Lower lobe of right lung (tissue), 2 donors: Measurements from ENCODE around the gene SRSF1. TPM values are rescaled to one million over a fixed set of nuclear protein-coding genes. Genes with fewer than 3 reads are reported as not detected.
A peak's percentile ranks its signal among the peaks of the same experiment; 100 is the strongest.

Experiments
- ATAC-seq, 2 donors: fragments of 200-7000 bp; cut with Tn5 transposase; one replicate each; pipeline ENCODE4 v1.9.1; 2020 to 2022; ENCODE audit warnings: mild to moderate bottlenecking in 2 of 2, moderate library complexity in 2 of 2
- DNase-seq: peaks from one replicate; pipeline ENCODE4 v3.0.0-alpha.2; 2020
- H3K27ac ChIP-seq: fragments of 200-600 bp; one replicate; pipeline ENCODE4 v1.8.0; 2022
- H3K27me3 ChIP-seq: fragments of 200-600 bp; one replicate; pipeline ENCODE4 v1.8.0; 2022; ENCODE audit warnings: low read depth
- H3K36me3 ChIP-seq: fragments of 200-600 bp; one replicate; pipeline ENCODE4 v1.8.0; 2022; ENCODE audit warnings: mild to moderate bottlenecking
- H3K4me1 ChIP-seq: fragments of 200-600 bp; one replicate; pipeline ENCODE4 v1.8.0; 2022
- H3K4me3 ChIP-seq: fragments of 200-600 bp; one replicate; pipeline ENCODE4 v1.8.0; 2022; ENCODE audit warnings: mild to moderate bottlenecking
- H3K9me3 ChIP-seq: fragments of 200-600 bp; one replicate; pipeline ENCODE4 v1.8.0; 2022
- CTCF ChIP-seq: fragments of 200-600 bp; IDR thresholded peaks from one replicate; pipeline ENCODE4 v1.8.0; 2022; ENCODE audit warnings: antibody characterized with exemption, mild to moderate bottlenecking
- intact Hi-C: fragments of 100-400 bp; cut with DNase I; formaldehyde crosslinking; loops from one replicate; pipeline ENCODE4 v1.11.0; 2022
- total RNA-seq: library from RNA; stranded (reverse); fragmentation: NEBNext Ultra II Directional; extraction: Animal tissue kit (Norgen Biotek cat#: 25700); gene quantifications from one replicate; pipeline ENCODE4 v1.2.1, GENCODE V29; 2021
- donor health status: DM: no; HTN: yes; CAD: no; lungs with severe emphysema.

The SRSF1 gene
- total RNA-seq, 1 donor from 2014 or later: 159 TPM

GRCh38 chr17:58010067-58010799, 3.2 kb upstream of the SRSF1 start:
- intact Hi-C loops: no loop called here
- Histone ChIP-seq H3K27me3 (no peaks in the 10 kb centered on the region), H3K36me3 (peaks cover 10% of the 10 kb centered on the region), H3K4me1 (peaks cover 19% of the 10 kb centered on the region), H3K4me3 (no peak overlapping the region), H3K9me3 (no peaks in the 10 kb centered on the region), H3K27ac (no peak overlapping the region)
- ATAC-seq (no peak), DNase-seq (no peak)
- no peak for TF ChIP-seq CTCF

GRCh38 chr17:58007781-58008706, 998 bp upstream of the SRSF1 start:
- peaks cover 32% of the 10 kb centered on the region for H3K36me3 ChIP-seq
- peaks cover 41% of the 10 kb centered on the region for H3K4me1 ChIP-seq
- ATAC-seq: peak; percentile 27 to 28
- DNase-seq: no peak
- intact Hi-C loops: no loop called here
- peak overlapping the region; percentile 97 for H3K27ac ChIP-seq
- TF ChIP-seq CTCF: no peak
- H3K4me3 ChIP-seq: peak overlapping the region; percentile 99
- H3K9me3 ChIP-seq: no peaks in the 10 kb centered on the region
- H3K27me3 ChIP-seq: no peaks in the 10 kb centered on the region

GRCh38 chr17:58006560-58006923, 504 bp downstream of the SRSF1 start:
- peak; percentile 81 to 84 for ATAC-seq
- Histone ChIP-seq H3K9me3 (no peaks in the 10 kb centered on the region), H3K27ac (peak overlapping the region; percentile 97), H3K36me3 (peaks cover 47% of the 10 kb centered on the region), H3K27me3 (no peaks in the 10 kb centered on the region), H3K4me1 (peaks cover 53% of the 10 kb centered on the region), H3K4me3 (peak overlapping the region; percentile 99)
- peak; percentile 86 for DNase-seq
- TF ChIP-seq CTCF: no peak
- intact Hi-C loops: no loop called here

- peaks cover 54% of the 10 kb centered on the region for H3K4me1 ChIP-seq
- no peak for TF ChIP-seq CTCF
- no peaks in the 10 kb centered on the region for H3K27me3 ChIP-seq
- H3K9me3 ChIP-seq: no peaks in the 10 kb centered on the region
- peaks cover 53% of the 10 kb centered on the region for H3K36me3 ChIP-seq
- intact Hi-C loops: no loop called here
- H3K27ac ChIP-seq: peak overlapping the region; percentile 97
- peak overlapping the region; percentile 99 for H3K4me3 ChIP-seq
- DNase-seq (no peak), ATAC-seq (peak in 1 of 2 donors; percentile 13)
Measured at GRCh38 chr17:58005728-58006559, 1.1 kb downstream of the SRSF1 start.
